ENCODE results near the gene KIF20A. TPM values are rescaled to one million over a fixed set of nuclear protein-coding genes. Genes with fewer than 3 reads are reported as not detected.
A peak's percentile ranks its signal among the peaks of the same experiment; 100 is the strongest.

KIF20A gene
- total and polyA plus RNA-seq, 2 donors (not counting 1 experiment from before 2014, with no cell fraction given), result 0.13 to 0.47 TPM

DNA sequence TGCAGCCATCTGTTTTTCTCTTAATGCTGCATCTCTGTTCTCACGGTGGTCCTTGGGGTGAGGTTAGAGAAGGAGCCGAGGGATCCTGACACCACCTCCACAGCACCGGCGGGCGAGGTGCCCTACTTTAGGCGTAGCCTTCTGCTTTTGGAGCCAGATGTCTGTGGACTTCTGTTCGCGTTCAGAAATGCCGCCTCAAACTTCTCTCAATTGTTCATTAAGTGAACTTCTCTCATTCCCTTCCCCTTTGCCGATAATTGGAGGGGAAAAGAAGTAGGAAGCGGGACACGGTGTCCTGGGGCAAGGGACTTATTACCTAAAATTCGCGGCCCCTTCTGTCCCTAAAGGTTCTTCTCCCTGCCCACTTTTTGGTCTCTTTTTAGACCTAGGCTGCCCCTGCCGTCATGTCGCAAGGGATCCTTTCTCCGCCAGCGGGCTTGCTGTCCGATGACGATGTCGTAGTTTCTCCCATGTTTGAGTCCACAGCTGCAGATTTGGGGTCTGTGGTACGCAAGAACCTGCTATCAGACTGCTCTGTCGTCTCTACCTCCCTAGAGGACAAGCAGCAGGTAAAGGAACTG, 455 bp downstream of the KIF20A start:
- Mint-ChIP-seq H3K27ac (no peak overlapping the region), H3K4me1 (peaks cover 7% of the 10 kb centered on the region), H3K4me3 (no peak overlapping the region), H3K27me3 (no peaks in the 10 kb centered on the region), H3K9me3 (ENCODE audit: insufficient read depth) (no peaks in the 10 kb centered on the region)
- CTCF ChIA-PET, result interaction anchor here (0.6 to 2.6 kb wide), 8 partner anchors 48 to 325 kb away, joined by 3 to 9 read pairs (median 4); no protein-coding TSS in a partner anchor
- peaks cover 34% of the 10 kb centered on the region for H3K79me2 ChIP-seq (ENCODE audit: control insufficient read depth, insufficient read depth, low read length)
- no peak overlapping the region for H3K27ac ChIP-seq (ENCODE audit: low read length in 2 of 2)
- H3K9me3 ChIP-seq (ENCODE audit: control extremely low read depth in 1 of 3, control insufficient read depth in 2 of 3, insufficient read depth in 1 of 3, low read length in 2 of 3), result no peaks in the 10 kb centered on the region
- H4K20me1 ChIP-seq (ENCODE audit: control insufficient read depth, insufficient read depth, low read length, poor library complexity, severe bottlenecking), result no peaks in the 10 kb centered on the region
- POLR2A ChIA-PET, result interaction anchor here (0.6 to 1.1 kb wide), 4 partner anchors 22 to 426 kb away, joined by 3 to 4 read pairs (median 4); partner anchors contain the start of genes ETF1 and FAM53C
- H3K27me3 ChIP-seq (replicated peaks in 1 of 4; ENCODE audit: control extremely low read depth in 1 of 4, control insufficient read depth in 3 of 4, insufficient read depth in 4 of 4, low read length in 3 of 4), result no peaks in the 10 kb centered on the region
- DNase-seq, result no peak
- H3K9ac ChIP-seq (ENCODE audit: low read length), result peak overlapping the region; percentile 92
- peak overlapping the region; percentile 73 to 99 (median 87) for H3K4me3 ChIP-seq (ENCODE audit: control extremely low read depth in 1 of 5, extremely low read depth in 1 of 5, insufficient read depth in 1 of 5, low read depth in 2 of 5, low read length in 4 of 5)
- intact Hi-C loops (cut with micrococcal nuclease), result loop anchor here (2.0 kb wide), 1 partner anchor 147 kb away; the partner anchor contains the start of gene FAM13B
- peak overlapping the region; percentile 95 for H2AFZ ChIP-seq (ENCODE audit: insufficient read depth, low read depth, low read length, poor library complexity, severe bottlenecking)
- H3K36me3 ChIP-seq (replicated peaks in 1 of 2; ENCODE audit: control extremely low read depth in 1 of 2, control insufficient read depth in 1 of 2, extremely low read depth in 1 of 2, insufficient read depth in 2 of 2, low read length in 1 of 2), result no peaks in the 10 kb centered on the region
- ATAC-seq (ENCODE audit: low read depth), result no peak
- TF ChIP-seq CTCF (IDR thresholded peaks at IDR 0.05) (no peak), EZH2 (IDR thresholded peaks at IDR 0.05; ENCODE audit: borderline replicate concordance, insufficient read depth, low read depth, low read length, poor library complexity, severe bottlenecking) (no peak)
- WGBS (ENCODE audit: insufficient coverage), result 12% methylated on average over 10 of the region's 23 CpGs
- peak overlapping the region; percentile 85 for H3K4me2 ChIP-seq (replicated peaks; ENCODE audit: low read depth, low read length, poor library complexity, severe bottlenecking)
- peaks cover 11 to 18% of the 10 kb centered on the region in 2 donors for H3K4me1 ChIP-seq (ENCODE audit: control insufficient read depth in 2 of 2, insufficient read depth in 2 of 2, low read length in 2 of 2)

- Histone ChIP-seq H3K4me2 (replicated peaks; ENCODE audit: low read depth, low read length, poor library complexity, severe bottlenecking) (no peak overlapping the region), H4K20me1 (ENCODE audit: control insufficient read depth, insufficient read depth, low read length, poor library complexity, severe bottlenecking) (no peaks in the 10 kb centered on the region), H3K9me3 (ENCODE audit: control extremely low read depth in 1 of 3, control insufficient read depth in 2 of 3, insufficient read depth in 1 of 3, low read length in 2 of 3) (no peaks in the 10 kb centered on the region), H3K4me1 (ENCODE audit: control insufficient read depth in 2 of 2, insufficient read depth in 2 of 2, low read length in 2 of 2) (peaks cover 11 to 18% of the 10 kb centered on the region in 2 donors), H3K4me3 (ENCODE audit: control extremely low read depth in 1 of 5, extremely low read depth in 1 of 5, insufficient read depth in 1 of 5, low read depth in 2 of 5, low read length in 4 of 5) (no peak overlapping the region), H3K27ac (ENCODE audit: low read length in 2 of 2) (no peak overlapping the region), H3K36me3 (replicated peaks in 1 of 2; ENCODE audit: control extremely low read depth in 1 of 2, control insufficient read depth in 1 of 2, extremely low read depth in 1 of 2, insufficient read depth in 2 of 2, low read length in 1 of 2) (peaks cover 0 to 4% of the 10 kb centered on the region in 2 experiments), H3K79me2 (ENCODE audit: control insufficient read depth, insufficient read depth, low read length) (peaks cover 27% of the 10 kb centered on the region), H3K27me3 (replicated peaks in 1 of 4; ENCODE audit: control extremely low read depth in 1 of 4, control insufficient read depth in 3 of 4, insufficient read depth in 4 of 4, low read length in 3 of 4) (no peaks in the 10 kb centered on the region), H2AFZ (ENCODE audit: insufficient read depth, low read depth, low read length, poor library complexity, severe bottlenecking) (no peak overlapping the region), H3K9ac (ENCODE audit: low read length) (no peak overlapping the region)
- intact Hi-C loops (cut with micrococcal nuclease), result loop anchor here (1.0 kb wide), 1 partner anchor 368 kb away; no protein-coding TSS in a partner anchor
- 100% methylated on average over 2 of the region's 5 CpGs for WGBS (ENCODE audit: insufficient coverage)
- Mint-ChIP-seq H3K4me3 (peak overlapping the region; percentile 76), H3K4me1 (peaks cover 7% of the 10 kb centered on the region), H3K27me3 (no peaks in the 10 kb centered on the region), H3K27ac (no peak overlapping the region), H3K9me3 (ENCODE audit: insufficient read depth) (no peaks in the 10 kb centered on the region)
- CTCF ChIA-PET, result interaction anchor here (0.6 to 2.6 kb wide), 5 partner anchors 56 to 324 kb away, joined by 3 to 9 read pairs (median 3); no protein-coding TSS in a partner anchor
- ATAC-seq (ENCODE audit: low read depth) (no peak), DNase-seq (peak; percentile 59)
- POLR2A ChIA-PET, result no interaction called here
- TF ChIP-seq EZH2 (IDR thresholded peaks at IDR 0.05; ENCODE audit: borderline replicate concordance, insufficient read depth, low read depth, low read length, poor library complexity, severe bottlenecking) (no peak), CTCF (IDR thresholded peaks at IDR 0.05) (peak; percentile 69)
Measured at GRCh38 chr5:138180183-138180782, 1.4 kb downstream of the KIF20A start.

All from B cell (primary cell).